Activated naive CD8-positive, alpha-beta T cell treated with anti-CD3 and anti-CD28 coated beads, Interleukin-2, amount 50 U/mL, for 24 hours (primary cell): Measurements from ENCODE around the gene COLEC12.

Experiments
- ATAC-seq: fragments of 150-1000 bp; cut with Tn5 transposase; one replicate; pipeline ENCODE4 v1.10.0; 2021
- DNase-seq: peaks from one replicate; pipeline ENCODE4 v3.0.0; 2021
- H3K27ac Mint-ChIP-seq: one replicate; pipeline ENCODE4 v1.8.0; 2021; ENCODE audit warnings: mild to moderate bottlenecking, mixed read lengths
- H3K27me3 Mint-ChIP-seq: one replicate; pipeline ENCODE4 v1.8.0; 2021; ENCODE audit warnings: mixed read lengths
- H3K36me3 Mint-ChIP-seq: one replicate; pipeline ENCODE4 v1.8.0; 2021; ENCODE audit warnings: low read depth, mixed read lengths
- H3K4me1 Mint-ChIP-seq: one replicate; pipeline ENCODE4 v1.8.0; 2021; ENCODE audit warnings: mixed read lengths
- H3K4me3 Mint-ChIP-seq: one replicate; pipeline ENCODE4 v1.8.0; 2021; ENCODE audit warnings: mild to moderate bottlenecking, moderate library complexity, mixed read lengths
- H3K9me3 Mint-ChIP-seq: one replicate; pipeline ENCODE4 v1.8.0; 2021; ENCODE audit warnings: mixed read lengths

The COLEC12 gene

GRCh38 chr18:515156-515815 lies 14.8 kb upstream of the COLEC12 start:
- peaks cover 7% of the 10 kb centered on the region for H3K4me1 Mint-ChIP-seq
- DNase-seq (no peak), ATAC-seq (no peak)
- H3K27me3 Mint-ChIP-seq = peaks cover 1% of the 10 kb centered on the region
- peaks cover 1% of the 10 kb centered on the region for H3K36me3 Mint-ChIP-seq
- peaks cover 4% of the 10 kb centered on the region for H3K9me3 Mint-ChIP-seq
- no peak overlapping the region for H3K4me3 Mint-ChIP-seq
- no peak overlapping the region for H3K27ac Mint-ChIP-seq

DNA sequence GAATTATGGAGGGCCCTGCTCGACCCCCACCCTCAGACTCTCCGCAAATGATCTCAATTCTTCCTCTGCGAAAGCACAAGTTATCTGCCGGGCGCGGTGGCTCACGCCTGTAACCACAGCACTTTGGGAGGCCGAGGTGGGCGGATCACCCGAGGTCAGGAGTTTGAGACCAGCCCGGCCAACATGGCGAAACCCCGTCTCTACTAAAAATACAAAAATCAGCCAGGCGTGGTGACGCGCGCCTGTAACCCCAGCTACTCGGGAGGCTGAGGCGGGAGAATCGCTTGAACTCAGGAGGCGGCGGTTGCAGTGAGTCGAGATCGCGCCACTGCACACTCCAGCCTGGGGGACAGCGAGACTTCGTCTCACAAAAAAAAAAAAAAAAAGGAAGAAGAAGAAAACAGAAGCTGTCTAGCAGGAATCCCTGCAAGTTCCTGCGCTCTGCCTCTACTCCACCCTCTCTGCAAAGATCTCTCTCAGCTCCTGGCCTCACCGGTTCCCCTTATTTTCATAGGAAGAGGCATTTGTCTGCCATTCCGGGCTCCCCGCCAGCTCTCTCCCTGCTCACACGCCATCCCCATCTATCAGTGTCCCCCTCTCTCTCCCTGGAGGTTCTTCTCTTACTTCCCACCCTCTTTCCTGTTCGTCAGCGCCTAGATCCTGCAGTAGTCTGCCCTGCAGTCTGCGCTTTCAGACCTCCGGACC lies 13.5 kb upstream of the COLEC12 start:
- ATAC-seq = no peak
- Mint-ChIP-seq H3K4me1 (peaks cover 4% of the 10 kb centered on the region), H3K36me3 (peaks cover 1% of the 10 kb centered on the region), H3K9me3 (peaks cover 4% of the 10 kb centered on the region), H3K4me3 (no peak overlapping the region), H3K27ac (no peak overlapping the region), H3K27me3 (peaks cover 1% of the 10 kb centered on the region)
- no peak for DNase-seq

- Mint-ChIP-seq H3K9me3 (peaks cover 4% of the 10 kb centered on the region), H3K4me3 (no peak overlapping the region), H3K27me3 (peaks cover 1% of the 10 kb centered on the region), H3K27ac (no peak overlapping the region), H3K4me1 (no peaks in the 10 kb centered on the region), H3K36me3 (peaks cover 1% of the 10 kb centered on the region)
- DNase-seq (no peak), ATAC-seq (no peak)
Observed at GRCh38 chr18:512957-513356, 12.5 kb upstream of the COLEC12 start.

GRCh38 chr18:508835-509234 lies 8.3 kb upstream of the COLEC12 start:
- Mint-ChIP-seq H3K27ac (no peak overlapping the region), H3K27me3 (peaks cover 2% of the 10 kb centered on the region), H3K4me1 (no peaks in the 10 kb centered on the region), H3K9me3 (no peaks in the 10 kb centered on the region), H3K36me3 (no peaks in the 10 kb centered on the region), H3K4me3 (no peak overlapping the region)
- no peak for ATAC-seq
- DNase-seq = no peak

- peaks cover 4% of the 10 kb centered on the region for H3K27me3 Mint-ChIP-seq
- DNase-seq = no peak
- H3K4me3 Mint-ChIP-seq = no peak overlapping the region
- H3K4me1 Mint-ChIP-seq = no peaks in the 10 kb centered on the region
- no peaks in the 10 kb centered on the region for H3K36me3 Mint-ChIP-seq
- no peak overlapping the region for H3K27ac Mint-ChIP-seq
- no peaks in the 10 kb centered on the region for H3K9me3 Mint-ChIP-seq
- no peak for ATAC-seq
Observed at GRCh38 chr18:507636-508035, 7.1 kb upstream of the COLEC12 start.

DNA sequence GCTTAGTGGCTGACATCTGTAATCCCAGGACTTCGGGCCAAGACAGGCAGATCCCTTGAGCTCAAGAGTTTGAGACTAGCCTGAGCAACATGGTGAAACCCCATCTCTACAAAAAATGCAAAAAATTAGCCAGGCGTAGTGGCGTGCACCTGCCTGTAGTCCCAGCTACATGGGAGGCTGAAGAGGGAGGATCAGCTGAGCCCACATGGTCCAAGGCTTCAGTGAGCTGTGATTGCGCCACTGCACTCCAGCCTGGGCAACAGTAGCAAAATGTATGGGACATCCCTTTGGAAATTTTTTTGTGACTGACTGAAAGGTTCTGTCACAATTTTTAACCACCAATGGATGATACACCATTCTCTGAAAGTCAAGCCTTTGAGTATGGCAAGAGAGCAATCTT lies 6.3 kb upstream of the COLEC12 start:
- H3K9me3 Mint-ChIP-seq = no peaks in the 10 kb centered on the region
- no peaks in the 10 kb centered on the region for H3K36me3 Mint-ChIP-seq
- ATAC-seq (no peak), DNase-seq (no peak)
- peaks cover 6% of the 10 kb centered on the region for H3K27me3 Mint-ChIP-seq
- no peaks in the 10 kb centered on the region for H3K4me1 Mint-ChIP-seq
- H3K27ac Mint-ChIP-seq = no peak overlapping the region
- H3K4me3 Mint-ChIP-seq = no peak overlapping the region

DNA sequence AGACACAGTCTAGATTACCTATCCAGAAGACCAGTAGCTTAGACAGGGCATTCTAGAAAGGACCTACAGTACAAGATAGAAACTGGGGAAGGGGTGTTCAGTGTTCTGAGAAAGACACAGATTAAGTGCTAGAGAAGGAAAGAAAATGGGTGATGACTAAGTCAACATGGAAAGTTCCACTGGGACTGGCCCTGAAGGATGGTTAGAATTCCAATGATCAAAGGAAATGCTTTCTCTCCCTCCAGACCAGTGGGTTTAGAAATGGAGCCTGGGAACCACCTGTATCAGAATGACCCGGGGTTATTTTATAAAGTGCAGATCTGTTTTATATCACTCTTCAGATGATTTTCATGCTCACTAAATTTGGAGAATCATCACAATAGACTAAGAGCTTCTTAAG lies 5.8 kb upstream of the COLEC12 start:
- Mint-ChIP-seq H3K4me1 (no peaks in the 10 kb centered on the region), H3K27ac (no peak overlapping the region), H3K36me3 (no peaks in the 10 kb centered on the region), H3K4me3 (no peak overlapping the region), H3K27me3 (peaks cover 11% of the 10 kb centered on the region), H3K9me3 (no peaks in the 10 kb centered on the region)
- ATAC-seq = no peak
- no peak for DNase-seq

DNA sequence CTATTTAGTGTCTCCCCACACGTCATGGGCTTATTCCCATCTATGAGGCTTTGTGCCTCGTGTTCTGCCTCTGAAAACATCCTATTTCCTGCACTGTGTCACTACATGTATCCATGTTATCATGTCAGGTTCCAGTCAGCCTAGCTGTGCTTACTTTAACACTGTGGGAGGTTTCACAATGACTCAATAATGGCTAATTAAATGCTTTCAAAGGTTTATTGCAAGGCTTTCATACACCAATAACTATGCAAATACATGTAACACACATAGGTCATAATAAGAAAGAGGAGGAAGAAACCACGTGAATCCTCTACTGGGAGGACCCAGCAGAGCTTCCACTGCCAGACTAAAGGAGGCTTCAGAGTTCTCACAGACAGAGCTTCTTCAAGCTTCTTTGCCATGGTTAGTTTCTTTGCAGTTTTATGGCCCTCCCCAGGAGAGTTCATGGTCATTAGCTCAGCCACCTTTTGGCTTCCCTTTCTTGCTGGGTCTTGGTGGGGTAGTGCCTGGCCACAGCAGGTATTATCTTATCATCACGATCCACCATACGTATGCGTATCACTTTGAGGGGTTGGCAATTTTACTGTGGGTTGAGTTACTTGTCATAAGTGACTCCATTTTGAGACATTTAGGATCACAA lies 5.1 kb upstream of the COLEC12 start:
- H3K9me3 Mint-ChIP-seq = no peaks in the 10 kb centered on the region
- no peak overlapping the region for H3K4me3 Mint-ChIP-seq
- ATAC-seq = no peak
- no peak for DNase-seq
- no peak overlapping the region for H3K27ac Mint-ChIP-seq
- H3K4me1 Mint-ChIP-seq = no peaks in the 10 kb centered on the region
- H3K27me3 Mint-ChIP-seq = peaks cover 17% of the 10 kb centered on the region
- no peaks in the 10 kb centered on the region for H3K36me3 Mint-ChIP-seq

GRCh38 chr18:501406-501714 lies 859 bp upstream of the COLEC12 start:
- no peak for ATAC-seq
- Mint-ChIP-seq H3K27me3 (peaks cover 44% of the 10 kb centered on the region), H3K27ac (no peak overlapping the region), H3K4me1 (peaks cover 5% of the 10 kb centered on the region), H3K36me3 (no peaks in the 10 kb centered on the region), H3K4me3 (peak overlapping the region; percentile 24), H3K9me3 (no peaks in the 10 kb centered on the region)
- no peak for DNase-seq

DNA sequence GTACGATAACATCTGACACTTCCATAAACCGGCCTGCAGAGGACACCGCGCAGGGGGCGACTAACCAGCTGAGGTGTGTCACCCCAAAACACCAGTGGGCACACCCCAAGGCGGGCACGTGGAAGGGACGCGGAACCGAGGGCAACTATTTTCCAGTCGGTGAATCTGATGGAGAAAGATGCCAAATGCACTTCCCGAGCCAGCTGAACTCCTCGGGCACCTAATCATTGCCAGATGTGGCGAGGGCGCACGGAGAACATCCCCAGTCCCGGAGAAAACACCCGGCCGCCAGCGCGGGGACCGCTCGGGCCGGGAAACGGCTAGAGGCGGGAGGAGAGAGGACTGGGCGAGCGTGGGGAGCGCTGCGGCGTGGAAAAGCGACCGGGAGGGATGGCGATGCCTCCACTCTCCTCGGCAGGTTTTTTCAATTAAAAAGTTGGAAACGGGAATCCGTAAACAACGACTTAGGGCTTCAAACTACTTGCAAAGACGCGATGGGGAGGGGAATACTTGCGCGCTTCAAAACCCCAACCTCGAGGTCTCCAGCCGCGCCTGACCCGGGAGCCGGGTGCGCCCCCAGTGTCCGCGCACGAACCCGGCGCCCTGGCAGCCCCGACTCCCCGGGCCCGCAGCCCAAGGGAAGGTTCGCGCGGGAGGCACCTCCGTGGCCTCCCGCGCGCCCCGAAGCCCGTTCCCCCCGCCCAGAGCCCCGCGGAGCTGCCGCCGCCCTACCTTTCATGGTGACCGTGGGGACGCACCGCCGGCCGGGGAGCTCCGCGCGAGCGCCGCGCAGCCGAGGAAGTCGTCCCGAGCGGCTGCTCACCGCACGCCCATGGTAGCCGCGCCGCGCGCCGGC lies 497 bp downstream of the COLEC12 start:
- ATAC-seq (peak; percentile 27), DNase-seq (no peak)
- Mint-ChIP-seq H3K9me3 (no peaks in the 10 kb centered on the region), H3K4me3 (peak overlapping the region; percentile 48), H3K27ac (no peak overlapping the region), H3K36me3 (no peaks in the 10 kb centered on the region), H3K27me3 (peaks cover 50% of the 10 kb centered on the region), H3K4me1 (peaks cover 5% of the 10 kb centered on the region)

- ATAC-seq (peak; percentile 9), DNase-seq (no peak)
- no peaks in the 10 kb centered on the region for H3K36me3 Mint-ChIP-seq
- peaks cover 5% of the 10 kb centered on the region for H3K4me1 Mint-ChIP-seq
- H3K27me3 Mint-ChIP-seq = peaks cover 50% of the 10 kb centered on the region
- H3K27ac Mint-ChIP-seq = no peak overlapping the region
- no peaks in the 10 kb centered on the region for H3K9me3 Mint-ChIP-seq
- H3K4me3 Mint-ChIP-seq = no peak overlapping the region
Observed at GRCh38 chr18:498931-499775, 1.3 kb downstream of the COLEC12 start.

DNA sequence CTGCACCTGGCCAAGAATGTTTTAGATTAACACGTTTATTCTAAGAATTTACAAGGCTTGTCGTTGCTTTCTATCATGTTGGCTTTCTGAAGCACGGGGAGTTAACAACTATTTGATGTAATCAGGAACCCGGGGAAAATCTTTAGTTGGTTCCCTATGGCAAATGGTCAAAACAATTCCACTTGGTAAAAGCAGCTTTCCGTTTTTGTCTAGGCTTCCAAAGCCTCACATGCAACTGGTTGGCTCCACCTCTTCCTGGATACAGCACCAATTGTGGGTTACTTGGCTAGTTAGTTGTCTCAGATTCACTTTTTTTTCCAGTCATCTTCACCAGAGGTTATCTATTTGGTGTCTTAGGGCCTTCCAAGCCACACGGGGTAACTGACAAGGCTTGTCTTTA lies 2.8 kb downstream of the COLEC12 start:
- Mint-ChIP-seq H3K27me3 (peaks cover 46% of the 10 kb centered on the region), H3K36me3 (no peaks in the 10 kb centered on the region), H3K4me1 (peaks cover 5% of the 10 kb centered on the region), H3K9me3 (no peaks in the 10 kb centered on the region), H3K4me3 (no peak overlapping the region), H3K27ac (no peak overlapping the region)
- ATAC-seq = no peak
- no peak for DNase-seq

DNA sequence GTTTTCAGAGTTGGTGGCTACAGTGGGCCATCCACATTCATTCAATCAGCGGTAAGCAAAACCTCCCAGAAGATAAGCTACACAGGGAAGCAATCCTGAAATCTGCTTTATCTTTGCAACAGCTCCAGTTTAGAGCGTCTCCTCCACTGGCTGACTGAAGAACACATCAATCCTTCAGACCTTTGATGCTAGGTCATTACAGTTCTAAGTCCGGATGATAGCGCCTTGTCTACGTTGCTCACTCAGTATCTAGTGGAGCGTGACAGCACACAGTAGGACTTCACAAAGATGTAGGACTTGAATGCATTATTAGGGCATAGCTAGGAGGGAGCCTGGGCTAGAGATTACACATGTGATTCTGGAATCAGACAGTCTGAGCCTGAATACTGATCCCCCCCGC lies 5.0 kb downstream of the COLEC12 start:
- H3K27me3 Mint-ChIP-seq = peaks cover 33% of the 10 kb centered on the region
- H3K27ac Mint-ChIP-seq = no peak overlapping the region
- peaks cover 5% of the 10 kb centered on the region for H3K4me1 Mint-ChIP-seq
- H3K9me3 Mint-ChIP-seq = no peaks in the 10 kb centered on the region
- no peaks in the 10 kb centered on the region for H3K36me3 Mint-ChIP-seq
- no peak for ATAC-seq
- DNase-seq = no peak
- no peak overlapping the region for H3K4me3 Mint-ChIP-seq

DNA sequence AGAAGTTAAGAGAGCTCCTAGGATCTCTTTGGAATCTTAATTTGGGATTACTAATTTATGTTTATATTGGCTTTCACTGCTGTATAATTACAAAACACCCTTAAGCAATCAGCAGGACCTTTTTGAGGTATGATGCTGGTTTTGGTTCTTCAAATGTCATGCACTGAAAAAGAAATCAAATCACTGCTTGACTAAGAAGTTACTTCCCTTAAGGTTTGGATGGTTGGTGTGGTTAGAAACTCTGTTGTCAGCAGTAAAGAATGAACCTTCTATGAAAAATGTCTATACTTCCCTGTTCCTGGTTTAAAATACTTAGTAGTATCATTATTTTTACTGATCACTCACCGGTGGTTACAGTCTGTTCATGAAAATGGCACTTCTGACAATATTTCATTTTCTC lies 5.5 kb downstream of the COLEC12 start:
- Mint-ChIP-seq H3K27ac (no peak overlapping the region), H3K4me1 (peaks cover 5% of the 10 kb centered on the region), H3K36me3 (no peaks in the 10 kb centered on the region), H3K4me3 (no peak overlapping the region), H3K9me3 (no peaks in the 10 kb centered on the region), H3K27me3 (peaks cover 33% of the 10 kb centered on the region)
- no peak for DNase-seq
- no peak for ATAC-seq
